Measurements from ENCODE around the gene SAPCD2. TPM values are rescaled to one million over a fixed set of nuclear protein-coding genes. Genes with fewer than 3 reads are reported as not detected.

SAPCD2 gene
- total RNA-seq, 1 experiment from 2014 or later = 18.4 TPM

DNA sequence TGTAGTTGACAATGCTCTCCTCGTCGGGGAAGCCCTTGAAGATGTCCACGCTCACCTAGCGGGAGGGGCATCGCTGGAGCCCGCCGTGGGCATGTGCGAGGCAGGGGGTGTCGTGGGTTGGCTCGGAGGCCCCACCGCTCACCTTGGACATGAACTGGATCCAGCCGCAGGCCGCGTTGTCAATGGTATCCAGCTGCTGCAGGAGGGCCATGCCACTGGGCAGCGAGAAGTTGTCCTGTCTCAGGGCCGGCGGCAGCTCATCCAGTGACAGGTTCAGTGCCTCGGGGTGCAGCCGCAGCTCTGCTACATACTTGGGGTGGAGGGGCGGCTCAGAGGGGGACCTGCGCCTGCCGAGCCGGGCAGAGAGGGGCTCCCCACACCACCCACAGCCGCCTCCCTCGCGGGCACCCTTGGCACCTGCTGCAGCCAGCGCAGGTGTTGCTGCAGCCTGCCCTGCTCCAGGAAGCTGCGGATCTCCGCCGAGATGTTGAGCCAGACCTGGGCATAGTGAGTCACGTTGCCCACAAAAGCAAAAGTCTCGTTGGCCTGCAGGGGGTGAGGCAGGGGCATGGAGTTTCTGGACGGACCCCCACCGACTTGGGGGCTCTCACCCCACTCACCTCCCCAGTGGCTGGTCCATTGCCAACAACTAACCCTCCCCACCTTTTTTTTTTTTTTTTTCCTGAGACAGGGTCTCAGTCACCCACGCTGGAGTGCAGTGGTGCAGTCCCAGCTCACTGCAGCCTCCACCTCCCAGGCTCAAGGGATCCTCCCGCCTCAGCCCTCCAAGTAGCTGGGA lies 51.4 kb downstream of the SAPCD2 start:
- no peaks in the 10 kb centered on the region for H3K27me3 ChIP-seq (ENCODE audit: control insufficient read depth, insufficient read depth, low read length)
- intact Hi-C loops (cut with micrococcal nuclease; ENCODE audit: unreplicated experiment) (no loop called here), in situ Hi-C loops (cut with HindIII; ENCODE audit: low pct_unique_long_range_greater_than_20kb, low sequenced_read_pairs) (no loop called here)
- peaks cover 6% of the 10 kb centered on the region for H3K4me1 ChIP-seq (ENCODE audit: control insufficient read depth, insufficient read depth, low read length)
- no peaks in the 10 kb centered on the region for H3K36me3 ChIP-seq (ENCODE audit: control insufficient read depth, insufficient read depth, low read length)
- no peak for DNase-seq (ENCODE audit: low read depth, low spot score)
- H3K4me3 ChIP-seq (ENCODE audit: low read depth in 2 of 2, low read length in 2 of 2) = no peak overlapping the region
- TF ChIP-seq, protein P1, sequence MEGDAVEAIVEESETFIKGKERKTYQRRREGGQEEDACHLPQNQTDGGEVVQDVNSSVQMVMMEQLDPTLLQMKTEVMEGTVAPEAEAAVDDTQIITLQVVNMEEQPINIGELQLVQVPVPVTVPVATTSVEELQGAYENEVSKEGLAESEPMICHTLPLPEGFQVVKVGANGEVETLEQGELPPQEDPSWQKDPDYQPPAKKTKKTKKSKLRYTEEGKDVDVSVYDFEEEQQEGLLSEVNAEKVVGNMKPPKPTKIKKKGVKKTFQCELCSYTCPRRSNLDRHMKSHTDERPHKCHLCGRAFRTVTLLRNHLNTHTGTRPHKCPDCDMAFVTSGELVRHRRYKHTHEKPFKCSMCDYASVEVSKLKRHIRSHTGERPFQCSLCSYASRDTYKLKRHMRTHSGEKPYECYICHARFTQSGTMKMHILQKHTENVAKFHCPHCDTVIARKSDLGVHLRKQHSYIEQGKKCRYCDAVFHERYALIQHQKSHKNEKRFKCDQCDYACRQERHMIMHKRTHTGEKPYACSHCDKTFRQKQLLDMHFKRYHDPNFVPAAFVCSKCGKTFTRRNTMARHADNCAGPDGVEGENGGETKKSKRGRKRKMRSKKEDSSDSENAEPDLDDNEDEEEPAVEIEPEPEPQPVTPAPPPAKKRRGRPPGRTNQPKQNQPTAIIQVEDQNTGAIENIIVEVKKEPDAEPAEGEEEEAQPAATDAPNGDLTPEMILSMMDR (IDR thresholded peaks at IDR 0.05) = no peak
- TF ChIP-seq POLR2AphosphoS5 (IDR thresholded peaks at IDR 0.05; ENCODE audit: low read depth, low read length) = no peak
- TF ChIP-seq SIN3A (IDR thresholded peaks at IDR 0.05; ENCODE audit: borderline replicate concordance, insufficient read depth, low read depth, low read length) = no peak
- no peak for TF ChIP-seq TCF7L2 (IDR thresholded peaks at IDR 0.05; ENCODE audit: low read depth, low read length)
- TF ChIP-seq, protein P2, sequence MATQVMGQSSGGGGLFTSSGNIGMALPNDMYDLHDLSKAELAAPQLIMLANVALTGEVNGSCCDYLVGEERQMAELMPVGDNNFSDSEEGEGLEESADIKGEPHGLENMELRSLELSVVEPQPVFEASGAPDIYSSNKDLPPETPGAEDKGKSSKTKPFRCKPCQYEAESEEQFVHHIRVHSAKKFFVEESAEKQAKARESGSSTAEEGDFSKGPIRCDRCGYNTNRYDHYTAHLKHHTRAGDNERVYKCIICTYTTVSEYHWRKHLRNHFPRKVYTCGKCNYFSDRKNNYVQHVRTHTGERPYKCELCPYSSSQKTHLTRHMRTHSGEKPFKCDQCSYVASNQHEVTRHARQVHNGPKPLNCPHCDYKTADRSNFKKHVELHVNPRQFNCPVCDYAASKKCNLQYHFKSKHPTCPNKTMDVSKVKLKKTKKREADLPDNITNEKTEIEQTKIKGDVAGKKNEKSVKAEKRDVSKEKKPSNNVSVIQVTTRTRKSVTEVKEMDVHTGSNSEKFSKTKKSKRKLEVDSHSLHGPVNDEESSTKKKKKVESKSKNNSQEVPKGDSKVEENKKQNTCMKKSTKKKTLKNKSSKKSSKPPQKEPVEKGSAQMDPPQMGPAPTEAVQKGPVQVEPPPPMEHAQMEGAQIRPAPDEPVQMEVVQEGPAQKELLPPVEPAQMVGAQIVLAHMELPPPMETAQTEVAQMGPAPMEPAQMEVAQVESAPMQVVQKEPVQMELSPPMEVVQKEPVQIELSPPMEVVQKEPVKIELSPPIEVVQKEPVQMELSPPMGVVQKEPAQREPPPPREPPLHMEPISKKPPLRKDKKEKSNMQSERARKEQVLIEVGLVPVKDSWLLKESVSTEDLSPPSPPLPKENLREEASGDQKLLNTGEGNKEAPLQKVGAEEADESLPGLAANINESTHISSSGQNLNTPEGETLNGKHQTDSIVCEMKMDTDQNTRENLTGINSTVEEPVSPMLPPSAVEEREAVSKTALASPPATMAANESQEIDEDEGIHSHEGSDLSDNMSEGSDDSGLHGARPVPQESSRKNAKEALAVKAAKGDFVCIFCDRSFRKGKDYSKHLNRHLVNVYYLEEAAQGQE (IDR thresholded peaks at IDR 0.05; ENCODE audit: insufficient read depth in 1 of 2, low read depth in 2 of 2, low read length in 1 of 2) = no peak
- POLR2A ChIA-PET = interaction anchor here (0.7 kb wide), 1 partner anchor 37 kb away, joined by 8 read pairs; no protein-coding TSS in a partner anchor
- CTCF ChIA-PET = no interaction called here
- ATAC-seq = no peak
- BruUV-seq (replicated peaks) = no TSS peak
- H3K27ac ChIP-seq (ENCODE audit: low read length) = no peak overlapping the region
- H3K9me3 ChIP-seq (ENCODE audit: control insufficient read depth, insufficient read depth, low read depth, low read length) = no peaks in the 10 kb centered on the region

DNA sequence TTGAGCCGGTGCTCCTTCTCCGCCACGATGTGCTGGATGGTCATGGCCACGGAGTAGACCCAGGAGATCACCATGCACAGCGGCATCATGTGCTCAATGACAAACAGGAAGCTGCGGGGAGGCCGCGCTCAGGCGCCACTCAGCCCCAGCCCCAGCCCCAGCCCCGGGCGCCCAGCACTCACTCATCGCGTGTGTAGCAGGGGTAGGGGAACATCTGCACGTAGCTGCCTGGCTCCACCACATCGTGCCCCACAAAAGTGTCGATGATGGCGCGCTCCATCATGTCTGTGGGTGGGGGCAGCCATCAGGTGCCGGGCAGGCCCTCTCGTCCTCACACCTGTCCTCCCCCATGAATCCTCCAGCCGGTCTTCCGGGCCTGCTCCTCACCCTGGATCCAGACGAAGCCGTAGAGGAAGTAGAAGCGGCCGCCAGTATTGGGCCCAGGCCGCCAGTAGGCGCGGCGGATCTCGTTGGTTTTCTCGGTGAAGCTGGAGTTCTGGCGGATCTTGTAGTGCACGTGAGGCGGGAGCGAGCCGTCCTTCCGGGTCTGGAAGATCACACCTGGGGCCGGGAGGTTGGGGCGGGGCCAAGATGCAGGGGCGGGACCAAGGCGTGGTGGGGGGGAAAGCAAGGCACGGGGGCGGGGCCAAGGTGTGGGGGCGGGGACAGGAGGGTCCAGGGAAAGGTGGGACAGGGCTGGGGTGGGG lies 52.4 kb downstream of the SAPCD2 start:
- ChIA-PET POLR2A (no interaction called here), CTCF (no interaction called here)
- H3K9me3 ChIP-seq (ENCODE audit: control insufficient read depth, insufficient read depth, low read depth, low read length) = no peaks in the 10 kb centered on the region
- no TSS peak for BruUV-seq (replicated peaks)
- intact Hi-C loops (cut with micrococcal nuclease; ENCODE audit: unreplicated experiment) (no loop called here), in situ Hi-C loops (cut with HindIII; ENCODE audit: low pct_unique_long_range_greater_than_20kb, low sequenced_read_pairs) (no loop called here)
- H3K36me3 ChIP-seq (ENCODE audit: control insufficient read depth, insufficient read depth, low read length) = no peaks in the 10 kb centered on the region
- no peak overlapping the region for H3K27ac ChIP-seq (ENCODE audit: low read length)
- TF ChIP-seq TCF7L2 (IDR thresholded peaks at IDR 0.05; ENCODE audit: low read depth, low read length) = no peak
- TF ChIP-seq SIN3A (IDR thresholded peaks at IDR 0.05; ENCODE audit: borderline replicate concordance, insufficient read depth, low read depth, low read length) = no peak
- TF ChIP-seq, protein P2 (IDR thresholded peaks at IDR 0.05; ENCODE audit: insufficient read depth in 1 of 2, low read depth in 2 of 2, low read length in 1 of 2) = no peak
- TF ChIP-seq, protein P1 (IDR thresholded peaks at IDR 0.05) = no peak
- TF ChIP-seq POLR2AphosphoS5 (IDR thresholded peaks at IDR 0.05; ENCODE audit: low read depth, low read length) = no peak
- no peaks in the 10 kb centered on the region for H3K27me3 ChIP-seq (ENCODE audit: control insufficient read depth, insufficient read depth, low read length)
- no peak for DNase-seq (ENCODE audit: low read depth, low spot score)
- no peak for ATAC-seq
- no peaks in the 10 kb centered on the region; the same call in 1 of the 2 replicates for H3K4me1 ChIP-seq (ENCODE audit: control insufficient read depth, insufficient read depth, low read length)
- no peak overlapping the region for H3K4me3 ChIP-seq (ENCODE audit: low read depth in 2 of 2, low read length in 2 of 2)
